SK-N-SH (cell line): ENCODE data around the gene PCBP3. TPM values are rescaled to one million over a fixed set of nuclear protein-coding genes. Genes with fewer than 3 reads are reported as not detected.

Source experiments
- CTCF ChIA-PET: fragments of 300-600, 350-600 bp; formaldehyde crosslinking; extraction: SDS; loops from one replicate; lab custom pipeline; 2021; lab: Yijun Ruan, JAX
- POLR2A ChIA-PET: fragments of 350-600 bp; sonication (Branson Sonifier 250); formaldehyde crosslinking; extraction: SDS; loops from one replicate; lab custom pipeline; 2020; ENCODE audit warnings: antibody characterized with exemption, inconsistent platforms; lab: Yijun Ruan, JAX
- DNase-seq: peaks from one replicate; pipeline ENCODE4 v3.0.0; 2012
- H2AFZ ChIP-seq: fragments of 200-600 bp; sonication (generic); 2 replicates; pipeline ENCODE4 v1.8.1; 2016; ENCODE audit warnings: antibody characterized with exemption, mild to moderate bottlenecking, low read depth
- H3F3A ChIP-seq: fragments of 200-600 bp; sonication (generic); replicated peaks from 2 replicates; pipeline ENCODE3; 2016; ENCODE audit warnings: antibody characterized with exemption, mild to moderate bottlenecking; ENCODE audit not compliant: insufficient read depth
- H3K27ac ChIP-seq, 2 experiments: fragments of 200-500 bp in 1 of 2; fragments of 200-600 bp in 1 of 2; sonication (Bioruptor generic) in 1 of 2; sonication (generic), shearing (Covaris generic) in 1 of 2; 2 replicates each; pipeline versions ENCODE4 v1.5.1 to v1.6.1; 2014 to 2016; ENCODE audit warnings: low read depth in 2 of 2, inconsistent platforms in 1 of 2, low read length in 1 of 2, mild to moderate bottlenecking in 1 of 2, mixed read lengths in 1 of 2
- H3K27me3 ChIP-seq: fragments of 200-600 bp; sonication (generic), shearing (Covaris generic); 2 replicates; pipeline ENCODE4 v1.6.1; 2016; ENCODE audit warnings: mixed run types; ENCODE audit not compliant: insufficient read depth
- H3K36me3 ChIP-seq, 2 experiments: fragments of 200-500 bp in 1 of 2; fragments of 200-600 bp in 1 of 2; sonication (Bioruptor generic) in 1 of 2; sonication (generic) in 1 of 2; replicated peaks in 1 of 2; 2 replicates each; pipeline versions ENCODE3 to v1.5.1; 2014 to 2016; ENCODE audit warnings: low read length in 1 of 2, mild to moderate bottlenecking in 1 of 2; ENCODE audit not compliant: insufficient read depth in 2 of 2, control insufficient read depth in 1 of 2
- H3K4me1 ChIP-seq, 2 experiments: fragments of 200-500 bp in 1 of 2; fragments of 200-600 bp in 1 of 2; sonication (Bioruptor generic) in 1 of 2; sonication (generic), shearing (Covaris generic) in 1 of 2; 2 replicates each; pipeline versions ENCODE4 v1.5.1 to v1.6.1; 2014 to 2016; ENCODE audit warnings: low read depth in 1 of 2, low read length in 1 of 2, mixed run types in 1 of 2; ENCODE audit not compliant: insufficient read depth in 2 of 2, control insufficient read depth in 1 of 2
- H3K4me2 ChIP-seq: fragments of 200-600 bp; sonication (generic), shearing (Covaris generic); 2 replicates; pipeline ENCODE4 v1.6.1; 2017; ENCODE audit warnings: mixed run types
- H3K4me3 ChIP-seq, 2 experiments: fragments of 200-500 bp in 1 of 2; fragments of 200-600 bp in 1 of 2; sonication (Bioruptor generic) in 1 of 2; sonication (generic), shearing (Covaris generic) in 1 of 2; 2 replicates each; pipeline versions ENCODE4 v1.5.1 to v1.8.1; 2014 to 2016; ENCODE audit warnings: low read depth in 2 of 2, inconsistent platforms in 1 of 2, low read length in 1 of 2, mild to moderate bottlenecking in 1 of 2, mixed read lengths in 1 of 2, moderate library complexity in 1 of 2
- H3K79me2 ChIP-seq: fragments of 200-600 bp; sonication (generic); 2 replicates; pipeline ENCODE4 v1.8.1; 2017; ENCODE audit warnings: mild to moderate bottlenecking; ENCODE audit not compliant: insufficient read depth
- H3K9ac ChIP-seq: fragments of 200-600 bp; sonication (generic); 2 replicates; pipeline ENCODE4 v1.6.1; 2017; ENCODE audit warnings: mixed run types
- H3K9me2 ChIP-seq: fragments of 200-600 bp; sonication (generic); 2 replicates; pipeline ENCODE4 v1.6.1; 2017; ENCODE audit warnings: mixed run types
- H3K9me3 ChIP-seq: fragments of 200-600 bp; sonication (generic); 2 replicates; pipeline ENCODE4 v1.6.1; 2017; ENCODE audit warnings: mixed run types, mild to moderate bottlenecking, moderate library complexity
- H4K20me1 ChIP-seq: fragments of 200-600 bp; sonication (generic); 2 replicates; pipeline ENCODE4 v1.6.1; 2017; ENCODE audit warnings: mild to moderate bottlenecking, mixed run types; ENCODE audit not compliant: insufficient read depth
- ELF1 ChIP-seq: IDR thresholded peaks from 2 replicates; pipeline ENCODE4 v1.4.0; 2012
- EP300 ChIP-seq, 2 experiments: IDR thresholded peaks; 2 replicates each; pipeline versions ENCODE4 v1.4.0 to v1.6.1; 2012; ENCODE audit warnings: borderline replicate concordance in 1 of 2, low read depth in 1 of 2, low read length in 1 of 2
- EZH2phosphoT487 ChIP-seq: fragments of 200-600 bp; sonication (generic); IDR thresholded peaks from 2 replicates; pipeline ENCODE4 v1.6.1; 2017; ENCODE audit warnings: low read depth, mixed run types, mild to moderate bottlenecking, antibody characterized with exemption, moderate library complexity, borderline replicate concordance
- JUND ChIP-seq: IDR thresholded peaks from 2 replicates; pipeline ENCODE4 v1.4.0; 2012
- MAX ChIP-seq: IDR thresholded peaks from 2 replicates; pipeline ENCODE4 v1.4.0; 2012; ENCODE audit warnings: low read depth
- MEF2A ChIP-seq: IDR thresholded peaks from 2 replicates; pipeline ENCODE4 v1.4.0; 2012; ENCODE audit warnings: low read depth, borderline replicate concordance
- RXRA ChIP-seq: IDR thresholded peaks from 2 replicates; pipeline ENCODE4 v1.4.0; 2012; ENCODE audit warnings: low read depth, mild to moderate bottlenecking, borderline replicate concordance
- SIN3A ChIP-seq: IDR thresholded peaks from 2 replicates; pipeline ENCODE4 v1.6.1; 2012; ENCODE audit warnings: low read depth, mild to moderate bottlenecking, low read length, moderate library complexity, borderline replicate concordance
- SMC3 ChIP-seq: IDR thresholded peaks from 2 replicates; pipeline ENCODE4 v1.6.1; 2012; ENCODE audit warnings: low read depth, low read length, improper control_type of control experiment
- TAF1 ChIP-seq: IDR thresholded peaks from 2 replicates; pipeline ENCODE4 v1.6.1; 2012; ENCODE audit warnings: low read depth, mild to moderate bottlenecking, low read length, moderate library complexity, borderline replicate concordance
- USF1 ChIP-seq: IDR thresholded peaks from 2 replicates; pipeline ENCODE4 v1.4.0; 2012; ENCODE audit warnings: low read depth, borderline replicate concordance
- USF2 ChIP-seq: fragments of 150-350 bp; IDR thresholded peaks from 2 replicates; pipeline ENCODE4 v1.6.1; 2017; ENCODE audit warnings: antibody characterized with exemption, low read length, low read depth, borderline replicate concordance
- YY1 ChIP-seq: IDR thresholded peaks from 2 replicates; pipeline ENCODE4 v1.4.0; 2012; ENCODE audit warnings: low read depth, mild to moderate bottlenecking
- WGBS: methylation state at CpG from one replicate; pipeline ENCODE4 v1.1.6; 2017; ENCODE audit warnings: low lambda C conversion rate; 5-methylcytosine and 5-hydroxymethylcytosine counted together
- polyA plus RNA-seq, 3 experiments: library from polyadenylated mRNA; depleted of rRNA; stranded (reverse); fragments of >200 nt; gene quantifications; 2 replicates each; pipeline ENCODE4 v1.2.3, GENCODE V29; 2012

Gene PCBP3
- polyA plus RNA-seq, 1 of the 3 experiments (the other 2 are of a cell fraction): 9.5 TPM

GRCh38 chr21:45641480-45642035 lies 2.0 kb upstream of the PCBP3 start:
- ChIA-PET CTCF (interaction anchor here (0.6 to 5.8 kb wide), 4 partner anchors 85 to 536 kb away, joined by 3 to 45 read pairs (median 3); no protein-coding TSS in a partner anchor), POLR2A (no interaction called here)
- no peaks in the 10 kb centered on the region for H3K9me2 ChIP-seq
- no peak overlapping the region for H3K4me2 ChIP-seq
- no peak overlapping the region for H3K9ac ChIP-seq
- H3K36me3 ChIP-seq: no peaks in the 10 kb centered on the region
- no peak overlapping the region for H2AFZ ChIP-seq
- H4K20me1 ChIP-seq: peaks cover 19% of the 10 kb centered on the region
- H3F3A ChIP-seq: peaks cover 6% of the 10 kb centered on the region
- peak overlapping the region in 1 of 2 experiments; percentile 82; a peak in 2 of 4 replicates for H3K27ac ChIP-seq
- no peaks in the 10 kb centered on the region for H3K27me3 ChIP-seq
- no peak for DNase-seq
- no peaks in the 10 kb centered on the region for H3K9me3 ChIP-seq
- no peak overlapping the region for H3K4me3 ChIP-seq
- peaks cover 12% of the 10 kb centered on the region; the same call in 1 of the 2 replicates for H3K79me2 ChIP-seq
- 97% methylated on average over 21 of the region's 31 CpGs for WGBS
- peaks cover 21 to 41% of the 10 kb centered on the region in 2 experiments for H3K4me1 ChIP-seq
- TF ChIP-seq TAF1: no peak
- TF ChIP-seq SIN3A: no peak
- TF ChIP-seq ELF1: no peak
- TF ChIP-seq MAX: no peak
- TF ChIP-seq EZH2phosphoT487: no peak

- Histone ChIP-seq H3K9me2 (no peaks in the 10 kb centered on the region), H3K27ac (no peak overlapping the region; a peak in 1 of 4 replicates), H3K36me3 (no peaks in the 10 kb centered on the region), H2AFZ (no peak overlapping the region), H3K4me2 (no peak overlapping the region), H3K79me2 (peaks cover 20% of the 10 kb centered on the region; the same call in 1 of the 2 replicates), H3K9me3 (no peaks in the 10 kb centered on the region), H3F3A (peaks cover 6% of the 10 kb centered on the region), H4K20me1 (peaks cover 26% of the 10 kb centered on the region), H3K4me1 (peaks cover 21 to 41% of the 10 kb centered on the region in 2 experiments), H3K4me3 (peak overlapping the region in 1 of 2 experiments; percentile 33; a peak in 2 of 4 replicates), H3K27me3 (no peaks in the 10 kb centered on the region), H3K9ac (no peak overlapping the region)
- WGBS: 89% methylated on average over 25 of the region's 91 CpGs
- POLR2A ChIA-PET: no interaction called here
- TF ChIP-seq SMC3 (no peak), YY1 (no peak), RXRA (no peak), EP300 (IDR thresholded peaks at IDR 0.05; ENCODE audit: borderline replicate concordance in 1 of 2, low read depth in 1 of 2, low read length in 1 of 2) (no peak), MEF2A (no peak), USF1 (no peak), JUND (no peak), USF2 (no peak)
- CTCF ChIA-PET: interaction anchor here (0.9 to 5.8 kb wide), 2 partner anchors 86 to 502 kb away, joined by 3 to 45 read pairs; no protein-coding TSS in a partner anchor
- DNase-seq: no peak
Observed at GRCh38 chr21:45642122-45642813, 1.3 kb upstream of the PCBP3 start.
